Activated naive CD8-positive, alpha-beta T cell treated with anti-CD3 and anti-CD28 coated beads, Interleukin-2, amount 50 U/mL, for 16 hours (primary cell): ENCODE measurements around the gene TREML4.
"Not testable (repeated sequence)": the region's sequence is repeated elsewhere in the genome, so short reads cannot be mapped to it uniquely, and the experiment has no call there.

ENCODE experiments used
- DNase-seq: peaks from one replicate; pipeline ENCODE4 v3.0.0-alpha.2; 2020; ENCODE audit warnings: low read depth, low spot score

TREML4 gene, protein sequence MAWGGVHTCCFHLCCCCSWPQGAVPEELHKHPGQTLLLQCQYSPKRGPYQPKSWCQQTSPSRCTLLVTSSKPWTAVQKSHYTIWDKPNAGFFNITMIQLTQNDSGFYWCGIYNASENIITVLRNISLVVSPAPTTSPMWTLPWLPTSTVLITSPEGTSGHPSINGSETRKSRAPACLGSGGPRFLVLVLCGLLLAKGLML

DNA sequence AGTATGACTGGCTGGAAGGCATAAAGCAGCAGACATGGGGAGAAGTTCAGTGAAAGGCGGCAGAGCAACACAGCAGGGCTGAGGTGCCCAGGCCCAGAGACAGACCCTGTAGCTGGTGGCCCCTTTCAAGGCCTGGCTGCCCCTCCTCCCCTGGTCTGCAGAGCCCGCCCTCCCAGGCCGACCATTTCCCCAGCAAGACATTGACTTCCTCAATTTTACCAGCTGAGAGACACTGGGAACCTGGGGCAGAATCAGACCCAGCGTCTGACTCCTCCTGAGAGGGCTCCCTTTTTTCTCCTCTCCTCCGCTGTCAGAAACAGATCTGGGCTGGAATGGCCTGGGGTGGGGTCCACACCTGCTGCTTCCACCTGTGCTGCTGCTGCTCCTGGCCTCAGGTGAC, at the start of gene TREML4:
TSS of gene TREML4 (plus strand) at position 254 of the 400 bp plus-strand sequence. CDS start at position 333, 79 bp downstream.
- no peak for DNase-seq

DNA sequence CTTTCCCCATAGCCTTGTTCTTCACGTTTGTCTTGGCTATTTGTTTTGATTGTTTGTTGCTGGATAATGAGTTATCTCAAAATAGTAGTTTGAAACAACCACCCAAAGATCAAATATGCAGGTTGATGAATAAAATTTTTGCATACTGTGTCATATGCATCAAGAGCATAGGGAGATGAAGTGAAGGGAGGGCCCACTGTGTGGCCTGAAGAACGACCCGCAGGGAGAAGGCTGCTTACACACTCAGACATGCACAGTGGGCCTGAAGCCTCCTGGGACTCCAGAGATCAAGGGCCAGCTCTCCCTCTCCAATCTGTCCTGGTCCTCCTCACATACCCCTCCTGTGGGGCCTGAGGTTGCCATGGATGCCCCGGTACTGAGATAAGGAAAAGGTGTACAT, 49.0 kb upstream of the TREML4 start:
- no peak for DNase-seq

DNA sequence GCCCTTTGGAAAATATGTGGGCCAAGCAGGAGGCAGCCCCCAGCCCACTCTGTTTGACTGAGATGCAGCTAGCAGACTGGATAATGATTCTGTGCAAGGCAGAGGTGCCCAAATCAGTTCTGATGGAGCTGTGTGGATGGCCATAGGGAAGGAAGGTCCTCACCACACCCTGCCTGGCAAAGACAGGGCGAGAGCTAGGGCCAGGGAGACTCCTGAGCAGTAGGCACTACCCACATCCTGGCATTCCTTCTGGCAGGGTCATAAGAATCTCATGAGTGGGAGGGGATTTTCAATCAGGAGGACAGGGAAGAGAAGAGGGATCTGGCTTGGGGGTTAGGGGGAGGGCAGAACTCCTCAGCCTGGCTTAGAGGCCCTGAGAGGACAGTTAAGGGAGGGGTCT, 46.6 kb upstream of the TREML4 start:
- no peak for DNase-seq

DNA sequence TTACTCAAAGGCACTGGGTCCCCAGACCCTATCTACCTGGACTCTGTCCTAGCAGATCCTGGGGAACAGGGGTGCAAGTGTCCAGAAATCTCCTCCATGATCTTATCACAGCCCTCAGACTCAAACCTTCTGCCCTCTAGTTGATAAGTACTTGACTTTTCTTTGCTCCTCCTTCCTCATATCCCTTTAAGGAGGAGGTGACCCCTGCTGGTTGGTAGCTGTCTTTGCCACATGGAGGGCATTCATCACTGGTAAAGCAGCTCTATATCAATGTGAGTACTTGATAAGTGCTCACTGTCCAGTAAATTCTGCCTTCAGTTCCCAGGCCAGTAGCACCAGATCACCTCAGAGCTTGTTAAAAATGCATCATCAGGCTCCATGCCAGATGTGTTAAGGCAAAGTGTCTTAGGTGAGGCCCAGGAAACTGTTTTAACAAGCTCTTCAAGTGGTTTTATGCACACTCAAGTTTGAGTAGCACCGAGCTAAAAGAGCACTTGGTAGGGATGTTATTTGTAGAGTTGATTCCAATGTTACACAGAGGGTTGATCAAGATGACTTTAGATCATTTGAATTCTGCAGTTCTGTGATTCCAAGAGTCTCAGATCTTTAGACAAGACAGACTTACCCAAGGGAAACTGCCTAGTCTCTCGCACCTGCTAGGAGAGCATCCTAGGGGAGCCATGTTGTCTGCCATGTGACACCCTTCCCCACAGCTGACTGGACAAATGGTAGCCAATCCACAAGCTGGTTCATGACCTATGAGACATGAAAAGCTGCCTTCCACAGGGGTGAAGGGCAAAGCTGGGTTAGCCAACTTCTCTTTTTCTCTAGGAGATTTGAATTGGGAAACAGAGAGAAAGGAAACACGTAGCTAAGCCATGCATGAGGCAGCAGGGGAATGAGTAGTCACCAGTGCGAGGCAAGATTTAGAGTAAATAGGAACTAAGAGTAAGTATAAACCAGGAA, 45.8 kb upstream of the TREML4 start:
- no peak for DNase-seq

DNA sequence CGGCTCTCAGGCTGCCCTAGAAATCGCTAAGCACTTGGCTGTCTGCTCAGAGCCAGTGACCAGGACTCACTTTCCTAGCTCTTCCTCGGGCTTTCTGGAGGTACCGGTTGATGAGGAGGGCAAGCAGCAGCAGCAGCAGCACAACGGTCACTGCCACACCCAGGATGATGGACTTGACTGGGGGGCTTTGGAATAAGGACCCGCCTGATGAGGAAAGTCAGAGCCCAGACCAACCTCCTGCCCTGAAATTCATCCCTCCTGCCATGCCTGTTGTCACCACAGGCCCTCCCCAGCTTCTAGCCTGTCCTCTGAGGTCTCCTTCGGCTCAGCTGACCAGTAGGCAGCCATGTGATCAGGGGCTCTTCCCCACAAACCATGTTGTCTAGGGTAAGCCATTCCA, 43.4 kb upstream of the TREML4 start:
- DNase-seq = no peak

DNA sequence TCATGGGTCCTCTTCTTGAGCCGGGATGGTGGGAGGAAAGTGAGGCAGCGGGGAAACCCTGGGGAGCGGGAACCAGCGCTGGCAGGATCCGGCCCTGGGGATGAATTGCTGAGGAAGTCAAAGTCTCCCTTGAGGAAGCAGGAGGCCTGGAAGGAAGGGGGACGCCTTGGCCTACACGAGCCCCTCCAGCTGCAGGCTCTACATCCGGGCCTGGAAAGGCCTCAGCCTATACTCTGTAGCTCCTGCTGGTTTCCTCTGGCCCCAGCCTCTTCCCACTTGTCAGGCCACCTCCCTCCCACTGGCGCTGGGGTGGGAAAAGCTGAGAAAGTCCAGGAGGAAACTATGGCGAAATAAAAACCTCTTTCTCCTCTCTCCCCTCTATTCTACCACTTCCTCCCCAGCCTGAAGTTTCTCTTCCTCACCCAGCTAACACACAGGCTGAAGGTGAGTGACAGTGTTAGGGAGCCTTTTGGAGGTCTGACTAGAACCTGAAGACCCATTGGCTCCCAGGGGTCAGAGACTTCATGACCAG, 42.1 kb upstream of the TREML4 start:
- DNase-seq = no peak

DNA sequence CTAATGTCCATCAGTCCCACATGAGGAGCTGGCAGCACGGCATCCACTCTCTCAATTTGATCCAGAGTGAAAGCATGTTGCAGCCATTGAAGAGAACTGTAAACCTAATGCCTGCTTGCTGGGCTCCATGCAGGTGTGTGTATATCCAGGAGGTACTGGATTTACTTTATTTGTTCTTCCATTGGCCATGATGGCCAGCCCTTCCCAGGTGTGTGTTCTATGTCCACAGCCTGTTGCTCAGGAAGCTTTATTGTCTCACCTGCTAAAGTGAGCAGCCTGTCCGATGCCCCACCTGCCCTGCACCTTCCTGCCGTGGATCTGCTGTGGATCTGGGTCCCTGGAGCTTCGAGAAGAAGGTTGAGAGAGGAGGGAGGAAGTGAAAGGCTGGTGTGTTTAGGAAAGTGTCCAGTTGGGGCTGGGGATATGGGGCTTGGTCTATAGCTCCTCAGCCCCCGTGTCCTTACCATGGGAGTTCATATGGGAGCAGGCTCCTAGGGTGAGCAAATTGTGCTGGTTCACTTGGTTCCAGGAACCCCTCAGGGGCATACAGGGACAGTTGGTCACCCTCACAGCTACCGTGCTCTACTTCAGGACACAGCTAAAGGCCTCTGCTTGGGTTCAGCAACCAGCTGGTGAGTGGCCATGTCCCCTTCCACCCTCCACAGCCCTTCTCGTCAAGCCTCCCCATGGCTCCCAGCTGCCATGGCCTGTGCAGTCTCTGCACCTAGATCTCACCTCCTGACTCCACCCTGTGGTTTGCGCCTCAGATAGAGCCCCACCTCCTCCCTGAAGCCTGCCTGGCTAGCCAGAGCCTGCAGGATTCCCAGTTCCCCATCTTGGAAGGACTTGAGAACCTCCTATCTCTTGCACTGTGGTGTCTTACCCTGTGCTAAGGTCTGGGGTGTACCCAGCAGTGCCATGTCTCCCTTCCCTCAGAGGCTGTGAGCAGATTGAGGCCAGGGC, 39.9 kb upstream of the TREML4 start:
- no peak for DNase-seq

DNA sequence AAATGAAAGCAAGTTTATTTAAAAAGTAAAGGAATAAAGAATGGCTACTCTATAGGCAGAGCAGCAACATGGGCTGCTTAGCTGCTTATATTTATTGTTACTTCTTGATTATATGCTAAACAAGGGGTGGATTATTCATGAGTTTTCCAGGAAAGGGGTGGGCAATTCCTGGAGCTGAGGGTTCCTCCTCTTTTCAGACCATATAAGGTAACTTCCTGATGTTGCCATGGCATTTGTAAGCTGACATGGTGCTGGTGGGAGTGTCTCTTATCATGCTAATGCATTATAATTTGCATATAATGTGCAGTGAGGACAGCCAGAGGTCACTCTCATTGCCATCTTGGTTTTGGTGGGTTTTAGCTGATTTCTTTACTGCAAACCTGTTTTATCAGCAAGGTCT, 39.1 kb upstream of the TREML4 start:
- not testable (repeated sequence) for DNase-seq

DNA sequence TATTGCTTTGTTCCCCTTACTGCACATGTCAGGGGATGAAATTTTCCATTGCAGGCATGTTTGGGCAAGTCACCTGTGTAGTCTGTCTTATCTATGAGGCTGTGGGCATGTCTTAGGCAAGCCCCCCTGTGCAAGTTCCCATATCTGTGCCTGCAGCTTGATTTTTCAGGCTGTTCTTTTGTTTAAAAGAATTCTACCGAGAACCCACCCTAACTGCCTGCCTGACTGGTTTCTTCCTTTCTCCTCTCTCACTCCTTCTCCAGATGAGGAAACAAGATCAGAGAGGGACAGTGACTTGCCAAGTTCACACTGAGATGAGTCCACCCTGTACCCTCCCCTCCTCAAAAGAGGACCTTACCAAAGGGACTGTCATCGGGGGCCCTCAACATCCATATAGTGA, 38.2 kb upstream of the TREML4 start:
- no peak for DNase-seq

DNA sequence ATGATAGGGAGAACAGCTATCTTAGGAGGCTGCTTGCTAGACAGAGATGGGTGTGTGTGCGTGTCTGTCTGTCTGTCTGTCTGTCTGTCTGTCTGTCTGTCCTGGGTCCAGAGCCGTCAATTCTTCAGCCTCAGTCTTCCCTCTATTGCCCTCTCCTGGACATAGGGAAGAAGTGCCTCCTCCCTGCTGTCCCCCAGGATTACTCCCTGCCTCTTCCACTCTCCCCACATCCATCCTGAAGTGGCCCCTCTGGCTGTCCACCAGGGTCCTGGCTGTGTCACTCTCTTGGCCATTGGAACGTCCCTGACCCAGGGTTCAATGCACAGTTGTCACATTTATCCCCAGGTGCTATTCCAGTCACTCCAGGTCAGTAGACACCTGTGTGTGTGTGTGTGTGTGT, 37.4 kb upstream of the TREML4 start:
- DNase-seq = no peak

DNA sequence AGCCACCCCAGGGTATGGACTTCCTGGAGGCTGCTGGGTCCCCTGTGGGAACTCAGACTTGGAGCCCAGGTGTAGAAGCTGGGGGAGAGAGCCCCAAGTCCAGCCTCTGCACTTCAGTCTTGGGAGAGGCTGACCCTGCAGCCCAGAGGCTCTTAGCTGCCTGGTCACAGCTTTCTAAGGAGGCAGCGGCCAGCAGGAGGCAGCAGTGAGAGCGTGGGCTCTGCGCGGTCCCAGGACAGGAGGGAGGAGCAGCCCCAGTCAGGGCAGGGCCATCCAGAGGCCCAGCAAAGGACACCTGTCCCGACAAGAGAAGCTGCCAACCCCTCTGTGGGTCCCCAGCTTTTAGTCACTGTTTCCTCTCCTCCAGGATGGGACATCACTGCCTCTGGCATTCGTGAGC, 36.6 kb upstream of the TREML4 start:
- DNase-seq = no peak

DNA sequence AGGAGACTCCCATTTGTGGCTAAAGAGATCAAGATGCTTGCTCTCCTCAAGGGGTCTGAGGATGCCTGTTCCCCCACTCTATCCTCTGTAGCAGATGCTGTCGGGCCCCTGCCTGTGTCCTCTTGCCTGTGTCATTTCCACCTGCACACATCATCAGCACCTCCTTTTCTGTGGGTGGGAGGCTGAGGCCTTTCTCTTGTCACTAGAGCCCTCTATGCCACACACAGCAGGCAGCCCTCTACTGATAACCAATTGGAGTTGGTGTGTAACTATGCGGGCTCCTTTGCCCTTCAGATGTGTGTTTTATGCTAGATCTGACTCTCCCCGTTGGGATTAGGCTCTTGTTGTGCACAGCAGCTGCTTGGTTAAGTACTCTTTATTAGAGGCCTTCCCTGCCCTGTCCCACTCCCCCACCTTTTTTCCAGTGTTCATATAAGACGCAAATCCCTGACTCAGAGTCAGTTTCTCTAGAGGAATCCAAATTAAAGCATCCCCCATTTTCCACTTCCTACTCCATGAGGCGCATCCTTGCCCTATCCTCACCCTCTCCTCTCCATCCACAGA, 34.9 kb upstream of the TREML4 start:
- no peak for DNase-seq

DNA sequence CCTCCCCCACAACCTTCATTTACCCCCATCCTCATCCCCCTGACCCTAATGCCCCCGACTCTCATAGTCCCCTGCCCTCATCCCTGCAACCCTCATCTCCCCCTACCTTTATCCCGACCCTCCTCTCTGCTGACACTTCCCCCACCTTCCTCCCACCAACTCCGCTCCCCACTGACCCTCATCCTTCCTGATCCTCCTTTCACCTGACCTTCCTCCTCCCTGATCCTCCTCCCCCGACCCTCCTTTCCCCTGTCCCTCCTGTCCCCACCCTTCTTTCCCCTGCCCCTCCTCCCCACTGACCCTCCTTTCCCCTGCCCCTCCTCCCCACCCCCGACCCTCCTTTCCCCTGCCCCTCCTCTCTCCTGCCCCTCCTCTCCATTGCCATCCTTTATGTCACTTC, 34.3 kb upstream of the TREML4 start:
- no peak for DNase-seq

DNA sequence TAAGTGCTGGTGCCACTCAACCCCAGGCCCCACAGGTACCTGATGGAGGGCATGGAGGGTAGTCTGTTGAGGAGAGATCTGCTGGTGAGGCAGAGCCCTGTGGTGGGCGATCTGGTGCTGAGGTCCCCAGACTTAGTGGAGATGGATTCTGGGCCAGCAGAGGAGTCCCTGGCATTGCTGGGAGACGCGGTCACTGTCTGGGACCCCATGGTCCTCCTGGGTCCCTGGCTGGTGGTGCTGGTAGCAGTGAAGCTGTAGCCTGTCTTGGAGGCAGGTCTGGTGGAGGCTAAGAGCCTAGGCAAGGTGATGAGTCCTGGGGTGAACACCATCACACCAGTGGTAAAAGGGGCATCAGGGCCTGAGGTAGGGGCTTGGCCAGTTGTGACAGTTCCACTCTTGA, 33.8 kb upstream of the TREML4 start:
- DNase-seq = no peak

DNA sequence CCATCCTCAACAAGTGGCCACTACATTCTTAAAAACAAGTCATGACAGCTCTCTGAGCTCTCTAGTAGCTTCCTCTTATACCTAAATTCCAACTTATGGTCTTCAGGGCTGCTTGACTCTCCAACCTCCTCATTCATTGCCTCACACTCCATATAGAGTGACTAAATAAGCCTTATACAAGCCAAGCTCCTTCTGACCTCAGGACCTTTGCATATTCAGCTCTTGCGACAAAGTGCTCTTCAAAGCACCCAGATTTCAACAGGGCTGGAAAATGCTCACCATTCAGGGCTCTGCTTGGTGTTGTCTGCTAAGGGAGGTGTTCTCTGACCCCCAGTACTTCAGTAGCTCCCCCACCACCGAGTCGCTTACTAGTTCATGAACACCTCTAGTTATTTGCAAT, 30.9 kb upstream of the TREML4 start:
- DNase-seq = no peak

DNA sequence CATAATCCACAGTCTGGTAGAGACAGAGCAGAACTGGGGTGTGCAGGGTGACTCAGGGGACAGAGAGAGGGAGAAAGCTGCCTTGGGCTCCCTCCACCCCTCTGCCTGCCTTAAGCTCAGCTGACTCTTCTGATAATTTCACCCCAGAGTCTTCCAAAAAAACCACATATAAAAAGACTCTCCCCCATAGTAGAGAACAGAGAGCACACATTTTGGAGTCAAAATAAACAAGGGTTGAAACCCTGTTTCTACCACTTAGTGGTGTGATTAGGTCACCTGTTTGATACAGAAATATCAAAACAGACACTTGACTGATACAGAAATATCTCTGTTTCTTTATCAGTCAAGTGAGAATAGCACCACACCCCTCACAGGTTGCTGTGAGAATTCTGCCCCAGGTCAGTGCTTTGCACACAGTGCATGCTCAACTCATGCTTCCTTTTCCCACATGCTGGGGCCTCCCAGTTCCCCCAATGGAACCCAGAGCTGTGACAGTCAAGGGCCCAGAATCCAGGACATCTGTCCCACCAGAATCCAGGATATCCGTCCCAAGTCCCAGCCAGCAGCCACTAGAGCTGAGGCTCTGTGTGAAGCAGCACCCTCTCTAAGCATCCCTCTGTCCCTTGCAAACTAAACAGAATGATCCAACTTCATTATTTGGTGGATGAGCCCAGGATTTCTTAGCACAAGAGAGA, 28.4 kb upstream of the TREML4 start:
- no peak for DNase-seq

DNA sequence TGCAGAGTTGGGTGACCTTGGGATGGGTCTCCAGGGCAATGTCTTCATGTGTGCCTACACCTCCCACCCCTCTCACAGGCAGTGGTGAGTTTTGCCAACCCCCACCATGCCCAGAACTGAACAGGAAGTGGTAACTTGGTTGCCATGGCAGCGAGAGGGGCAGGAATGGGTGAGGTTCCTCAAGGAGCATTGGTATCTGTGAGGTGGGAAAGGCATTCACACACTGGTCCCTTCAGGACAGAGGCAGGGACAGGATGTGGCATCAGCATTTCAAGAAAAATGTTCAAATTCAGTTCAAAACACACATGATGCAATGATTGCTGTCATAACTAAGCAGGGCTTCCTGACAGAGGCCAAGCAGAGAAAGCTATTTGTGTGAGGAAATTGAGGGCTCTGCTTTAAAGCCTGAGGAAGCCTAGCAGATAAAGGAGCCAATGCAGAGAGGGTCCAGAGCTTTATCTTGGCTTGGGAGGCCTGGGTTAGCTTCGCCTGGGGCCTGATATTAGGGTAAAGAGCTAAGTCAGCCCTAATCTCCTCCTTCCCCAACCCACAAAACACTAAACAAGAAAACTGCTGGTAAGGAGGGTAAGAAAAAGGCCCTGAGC, 27.8 kb upstream of the TREML4 start:
- DNase-seq = no peak

DNA sequence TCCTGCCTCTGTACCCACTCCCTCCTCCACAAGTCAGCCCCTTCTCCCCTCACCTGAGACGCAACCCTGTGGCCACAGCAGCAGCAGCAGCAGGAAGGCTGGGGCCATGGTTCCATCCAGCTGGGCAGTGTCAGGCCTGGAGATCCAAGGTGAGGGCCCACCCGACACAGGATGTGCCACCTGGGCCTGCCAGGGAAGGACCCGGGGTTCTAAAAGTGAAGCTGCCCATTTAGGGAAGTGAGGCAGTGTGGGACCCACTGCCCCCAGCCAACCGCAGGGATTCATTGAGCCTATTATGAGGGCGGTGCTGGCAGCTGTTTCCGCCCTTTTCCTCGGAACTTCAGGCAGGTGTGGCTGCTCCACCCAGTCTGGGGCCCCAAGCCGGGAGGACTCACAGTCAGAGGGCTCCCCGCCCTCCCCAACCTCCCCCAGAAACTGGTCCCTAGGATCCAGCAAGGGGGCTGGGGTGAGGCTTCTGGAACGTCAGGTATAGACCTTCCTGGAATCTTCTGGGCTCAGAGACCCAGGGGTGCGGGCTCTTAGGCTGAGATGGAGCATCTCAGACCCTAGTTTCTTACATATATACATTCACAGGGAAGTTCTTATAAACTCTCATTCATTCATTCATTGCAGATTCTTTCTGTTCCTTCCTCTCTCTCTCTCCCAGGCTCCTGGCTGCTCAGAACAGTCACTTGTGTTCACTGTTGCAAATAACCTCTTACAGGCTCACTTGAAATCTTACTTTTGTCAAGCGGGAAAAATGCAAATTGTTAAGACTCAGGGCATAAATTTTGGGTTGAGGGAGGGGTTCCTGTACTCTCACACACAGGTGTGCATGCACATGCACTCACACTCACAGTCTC, 27.0 kb upstream of the TREML4 start, which contains the start of gene TREML2:
TSS of gene TREML2 (minus strand) at position 249 of the 863 bp plus-strand sequence. CDS start at position 108, 141 bp downstream.
- no peak for DNase-seq

DNA sequence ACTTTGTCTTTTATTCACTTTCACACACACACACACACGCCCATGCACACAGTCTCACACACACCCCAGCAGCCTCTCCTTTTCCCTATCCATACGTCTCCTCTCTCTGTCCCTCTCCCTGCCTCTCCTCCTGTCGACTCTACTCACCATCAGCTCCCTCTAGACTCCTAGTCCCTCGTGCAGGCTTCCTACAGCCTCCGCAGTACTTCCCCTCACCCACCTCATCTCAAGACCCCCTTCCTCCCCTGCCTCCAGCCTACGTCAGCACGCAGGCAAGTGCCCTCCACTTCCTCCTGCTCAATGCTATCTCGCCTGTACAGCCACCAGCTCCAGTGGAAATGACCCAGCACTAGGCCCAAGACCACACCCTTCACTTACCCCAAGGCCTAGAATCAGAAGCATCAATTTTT, 26.4 kb upstream of the TREML4 start:
- no peak for DNase-seq
